HG02943 (cell line): ENCODE measurements around the gene BCL2.

Experiments used
- ATAC-seq: cut with Tn5 transposase; IDR thresholded peaks from one replicate; pipeline ENCODE4 v1.9.1; 2021; ENCODE audit warnings: mild to moderate bottlenecking, low read depth, moderate library complexity; ENCODE audit not compliant: unreplicated experiment

The BCL2 gene

GRCh38 chr18:63187791-63188460, 131.6 kb downstream of the BCL2 start:
- ATAC-seq = no peak

- ATAC-seq = no peak
Measured at GRCh38 chr18:63187223-63187574, 132.4 kb downstream of the BCL2 start.

- ATAC-seq = no peak
Measured at GRCh38 chr18:63186520-63187222, 132.9 kb downstream of the BCL2 start.

DNA sequence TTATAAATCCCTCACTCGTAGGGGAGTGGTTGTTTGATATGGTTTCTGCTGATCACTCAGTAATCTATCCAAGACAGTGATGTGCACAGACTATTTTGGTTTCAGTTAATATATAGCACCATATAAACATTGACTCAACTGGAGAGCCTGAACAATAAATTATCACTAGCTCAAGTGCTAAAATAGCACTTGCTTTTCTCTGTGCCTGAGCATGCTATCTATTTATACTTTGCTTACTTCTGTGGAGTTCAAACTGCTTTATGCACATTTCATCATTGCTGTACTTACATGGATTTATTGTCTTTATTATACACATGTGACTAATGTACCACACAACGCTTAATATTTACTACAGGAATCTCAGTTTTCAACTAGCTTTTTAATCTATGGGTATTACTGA, 133.6 kb downstream of the BCL2 start:
- no peak for ATAC-seq

- ATAC-seq = no peak
Measured at GRCh38 chr18:63183952-63184770, 135.4 kb downstream of the BCL2 start.

DNA sequence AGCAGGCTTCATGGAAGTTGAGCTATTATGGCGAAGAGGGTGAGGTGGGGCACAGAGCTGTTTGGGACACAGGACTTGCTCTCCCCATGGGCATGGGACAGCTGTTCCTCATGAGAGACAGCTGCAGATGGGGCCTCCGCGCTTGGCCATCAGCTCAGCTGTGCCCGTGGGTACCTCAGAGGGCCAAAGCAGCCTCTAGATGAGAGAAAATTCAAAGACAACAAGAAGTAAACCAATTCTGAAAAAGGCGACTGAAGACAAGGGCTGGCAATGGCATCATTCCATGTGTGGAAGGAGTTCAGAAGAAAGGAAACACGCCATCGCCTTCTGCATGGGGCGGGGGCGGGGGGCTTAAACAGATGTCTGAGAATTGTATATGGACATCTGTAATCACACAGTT, 136.2 kb downstream of the BCL2 start:
- ATAC-seq = no peak

DNA sequence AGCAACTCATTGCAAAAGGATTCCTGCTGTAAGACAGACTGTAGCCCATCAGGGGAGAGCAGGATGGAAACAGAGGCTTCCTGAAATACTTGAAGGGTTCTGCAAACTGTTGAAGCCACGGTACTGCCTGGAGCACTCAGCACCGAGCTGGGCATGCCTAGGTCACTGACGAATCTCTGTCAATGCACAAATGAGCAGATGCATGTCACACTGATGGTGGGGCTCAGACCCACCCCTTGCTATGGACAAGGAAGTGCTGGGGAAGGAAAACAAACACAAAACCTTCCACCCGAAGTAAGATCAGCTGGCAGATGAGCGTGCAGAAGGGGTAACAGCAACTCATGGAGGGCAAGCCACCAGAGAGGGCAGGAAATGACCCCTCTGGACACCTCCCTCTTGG, 136.7 kb downstream of the BCL2 start:
- ATAC-seq = no peak

DNA sequence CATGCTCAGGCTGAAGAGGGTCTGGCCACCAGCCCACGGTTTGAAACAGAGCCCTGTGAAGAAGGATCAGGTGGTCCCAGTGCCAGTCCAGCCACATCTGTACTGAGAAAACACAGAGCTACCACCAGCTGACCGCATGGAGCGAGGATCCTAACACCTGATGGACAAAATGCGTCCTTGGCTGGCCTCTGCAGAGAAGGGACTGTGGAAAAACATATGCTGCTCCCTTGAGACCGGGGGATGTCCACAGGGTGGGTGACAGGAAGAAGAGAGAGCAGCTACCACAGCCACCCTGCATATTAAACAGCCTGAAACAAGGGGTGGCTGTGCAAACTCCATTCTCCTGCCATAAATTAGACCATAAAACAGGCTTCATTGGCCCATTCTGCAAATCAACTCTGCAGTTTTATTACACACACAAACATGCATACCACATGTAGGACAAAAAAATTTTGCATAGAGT, 137.2 kb downstream of the BCL2 start:
- ATAC-seq = no peak

DNA sequence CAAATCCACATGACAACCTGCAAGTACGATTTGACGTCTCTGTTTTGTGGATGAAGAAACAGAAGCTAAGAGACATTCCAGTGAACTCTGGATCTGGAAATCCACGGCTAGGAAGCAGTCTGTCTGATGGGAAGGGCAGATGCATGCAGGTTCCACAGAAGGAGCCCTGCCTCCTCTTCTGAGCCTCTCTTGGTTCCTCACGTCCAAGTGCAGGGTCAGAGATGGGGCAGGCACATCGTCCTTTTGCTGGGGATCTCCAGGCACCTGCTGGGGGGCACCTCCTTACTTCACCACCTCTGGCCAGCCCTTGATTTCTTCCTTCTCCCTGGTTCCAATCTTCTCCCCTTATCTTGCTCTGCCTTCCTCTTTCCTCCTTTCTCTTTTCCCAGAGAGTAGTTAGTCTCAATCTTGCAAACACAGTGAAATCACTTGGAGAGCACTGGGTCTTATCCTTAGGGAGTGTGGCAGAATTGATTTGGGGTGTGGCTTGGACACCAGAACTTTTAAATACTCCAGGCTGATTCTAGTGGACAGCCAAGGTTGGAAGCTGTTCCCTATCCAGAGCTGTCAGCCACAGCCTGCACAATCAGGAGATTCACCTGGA, 137.8 kb downstream of the BCL2 start:
- no peak for ATAC-seq

- peak; percentile 48 for ATAC-seq
Measured at GRCh38 chr18:63180971-63181376, 138.6 kb downstream of the BCL2 start.

DNA sequence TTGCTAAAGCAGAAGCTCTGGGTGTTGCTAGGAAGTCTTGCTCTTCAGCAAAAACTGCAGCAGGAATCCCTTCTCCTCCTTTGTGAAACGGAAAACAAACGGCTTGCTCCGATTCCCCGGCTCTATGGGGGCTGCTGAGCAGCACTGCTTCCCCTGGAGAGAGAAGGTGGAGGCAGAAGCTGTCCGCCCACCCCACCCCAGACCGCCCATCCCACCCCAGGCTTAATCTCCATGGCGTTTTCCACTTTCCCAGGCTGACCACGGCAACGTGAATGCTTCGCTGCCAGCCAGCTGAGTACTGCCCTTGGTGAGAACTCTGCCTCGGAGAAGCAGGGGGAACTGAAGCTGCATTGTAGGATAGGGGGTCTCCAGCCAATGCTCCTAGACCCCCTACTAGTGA, 139.2 kb downstream of the BCL2 start:
- ATAC-seq = no peak

DNA sequence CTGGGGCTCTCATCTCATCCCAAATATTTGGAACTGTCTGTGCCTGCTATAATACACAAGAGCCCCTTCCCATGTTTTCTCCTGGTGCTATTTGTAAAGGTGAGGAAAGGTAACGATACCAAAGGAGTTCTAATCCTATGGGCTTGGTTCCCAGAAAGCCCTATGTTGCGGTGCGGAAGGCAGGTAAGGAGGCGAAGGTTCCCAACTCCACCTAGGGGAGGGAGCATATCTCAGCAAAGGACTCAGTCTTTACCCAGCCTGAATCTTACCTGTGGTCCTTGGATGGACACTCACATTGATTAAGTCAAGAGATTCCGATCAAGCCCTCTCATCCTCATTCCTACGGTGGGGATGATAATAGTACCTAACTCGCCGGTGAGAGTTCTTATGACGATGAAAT, 140.1 kb downstream of the BCL2 start:
- ATAC-seq = no peak

DNA sequence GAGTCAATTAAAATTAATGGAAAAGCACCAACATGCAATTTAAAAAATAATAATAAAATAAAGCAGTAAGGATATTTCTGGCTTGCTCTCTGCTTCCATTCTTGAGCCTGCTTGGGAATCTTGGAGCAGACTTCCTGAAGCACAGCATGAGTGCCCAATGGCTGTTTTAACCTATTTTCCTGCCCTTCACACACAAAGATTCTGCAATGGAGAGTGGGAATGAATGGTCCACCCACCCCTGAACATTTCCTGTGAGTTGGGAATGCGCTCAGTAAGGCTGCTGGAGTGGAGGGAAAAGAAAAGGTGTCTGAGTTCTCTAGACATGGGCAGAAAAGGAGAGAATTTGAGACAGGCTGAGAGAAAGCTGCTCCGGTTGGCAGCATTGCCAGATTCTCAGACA, 140.6 kb downstream of the BCL2 start:
- ATAC-seq = no peak

- ATAC-seq = no peak
Measured at GRCh38 chr18:63177919-63178821, 141.4 kb downstream of the BCL2 start.

DNA sequence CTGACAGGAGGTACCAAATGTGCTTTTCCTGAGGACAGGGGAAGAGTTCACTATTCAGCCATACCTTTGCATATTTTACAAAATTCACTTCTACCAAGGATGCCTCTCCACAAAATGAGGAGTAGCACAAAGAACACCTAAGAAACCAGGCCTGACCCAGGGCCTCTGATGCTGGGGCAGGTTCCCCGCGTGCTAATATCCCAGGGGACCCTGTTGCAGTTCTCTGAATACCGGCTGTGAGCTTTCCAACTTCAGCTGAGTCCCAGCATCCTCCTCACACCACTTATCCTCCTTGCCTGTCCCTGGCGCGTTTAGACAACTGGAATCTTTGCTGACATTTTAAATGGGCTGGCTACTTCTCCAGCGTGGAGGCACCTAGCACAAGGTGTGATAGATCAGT, 142.3 kb downstream of the BCL2 start:
- ATAC-seq = no peak

DNA sequence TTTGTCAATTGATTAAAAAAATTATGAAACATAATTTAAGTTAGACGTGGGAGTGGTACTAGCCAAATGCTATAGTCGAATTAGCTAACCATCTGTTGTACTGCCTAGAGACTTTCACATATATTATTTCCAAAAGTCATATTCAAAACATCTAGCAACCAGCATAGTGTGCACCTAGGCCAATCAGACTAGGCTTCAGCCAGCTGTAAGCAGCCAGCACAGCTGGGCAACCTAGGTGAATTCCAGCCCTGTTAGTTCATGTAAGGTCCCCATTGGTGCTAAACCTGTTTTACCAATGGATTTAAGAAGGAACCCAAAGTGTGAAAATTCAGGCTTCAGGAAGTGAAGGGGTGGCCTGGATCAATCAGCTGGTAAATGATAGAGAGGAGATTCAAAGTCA, 144.3 kb downstream of the BCL2 start:
- no peak for ATAC-seq

DNA sequence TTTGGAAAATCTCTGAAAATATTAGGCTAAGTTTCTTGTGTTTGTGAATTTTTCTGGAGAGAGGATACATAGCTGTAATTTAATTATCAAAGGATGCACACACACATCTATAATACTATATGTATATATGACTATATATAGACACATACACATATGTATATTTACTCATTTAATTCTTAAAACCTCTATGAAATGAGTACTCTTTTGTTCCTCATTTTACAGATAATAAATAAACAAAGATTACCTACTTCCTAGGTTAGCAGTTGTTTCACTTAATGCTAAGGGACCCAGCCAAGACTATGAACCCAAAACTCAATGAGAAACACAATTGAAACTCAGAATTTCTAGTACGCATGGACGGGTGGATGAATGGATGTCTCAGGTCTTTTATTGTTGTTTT, 145.6 kb downstream of the BCL2 start:
- ATAC-seq = no peak

GRCh38 chr18:63169853-63170252, 149.7 kb downstream of the BCL2 start:
- ATAC-seq = no peak

GRCh38 chr18:63168287-63168686, 151.3 kb downstream of the BCL2 start:
- ATAC-seq = no peak

DNA sequence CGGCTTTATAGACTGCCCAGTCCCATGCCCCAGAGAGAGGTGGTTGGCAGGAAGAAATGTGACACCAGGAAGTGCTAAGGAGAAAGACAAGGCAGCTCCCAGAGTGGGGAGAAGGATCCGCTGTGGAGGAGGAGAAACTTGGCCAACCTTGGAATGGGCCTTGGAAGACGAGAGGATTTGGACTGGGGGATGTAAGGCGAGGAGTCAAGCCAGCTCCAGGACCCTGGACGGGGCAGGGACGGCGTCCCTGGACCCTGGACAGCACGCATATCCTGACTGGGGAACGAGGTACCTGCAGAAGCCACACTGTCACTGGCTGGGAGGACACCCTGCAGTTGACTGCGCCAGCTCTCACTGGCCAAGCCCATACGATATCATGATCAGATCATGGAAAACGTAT, 153.4 kb downstream of the BCL2 start:
- ATAC-seq = no peak
